Amygdala (tissue), 56 donors: Measurements from ENCODE around the gene KCNQ1OT1.

Experiments
- DNase-seq, 56 donors: peaks; one replicate each; lab custom pipeline; 2025; lab: John Stamatoyannopoulos, UW

The KCNQ1OT1 gene

DNA sequence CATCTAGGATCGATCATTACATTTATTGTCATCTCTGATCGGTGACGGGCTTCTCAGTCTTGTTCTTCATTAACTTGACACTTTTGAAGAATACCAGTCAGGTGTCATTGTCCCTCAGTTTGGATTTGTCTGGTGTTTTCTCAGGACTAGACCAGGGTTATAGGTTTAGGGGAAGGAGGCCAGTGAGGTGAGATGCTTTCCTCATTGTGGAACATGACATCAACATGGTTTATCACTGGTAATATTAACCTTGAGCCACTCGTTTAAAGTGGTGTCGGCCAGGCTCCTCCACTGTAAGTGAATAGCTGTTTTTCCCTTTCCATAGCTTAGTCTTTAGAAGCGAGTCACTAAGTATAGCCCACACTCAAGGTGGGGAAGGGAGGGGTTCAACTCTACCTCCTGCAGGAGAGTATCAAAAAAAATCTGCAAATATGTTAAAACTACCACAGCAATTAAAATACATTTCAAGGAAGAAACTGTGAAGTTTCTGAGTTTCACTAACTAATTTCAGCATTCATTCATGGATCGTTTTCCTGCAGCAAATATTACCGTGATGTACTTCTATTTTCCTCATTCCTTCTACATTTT, 42.0 kb downstream of the KCNQ1OT1 start:
- no peak for DNase-seq

DNA sequence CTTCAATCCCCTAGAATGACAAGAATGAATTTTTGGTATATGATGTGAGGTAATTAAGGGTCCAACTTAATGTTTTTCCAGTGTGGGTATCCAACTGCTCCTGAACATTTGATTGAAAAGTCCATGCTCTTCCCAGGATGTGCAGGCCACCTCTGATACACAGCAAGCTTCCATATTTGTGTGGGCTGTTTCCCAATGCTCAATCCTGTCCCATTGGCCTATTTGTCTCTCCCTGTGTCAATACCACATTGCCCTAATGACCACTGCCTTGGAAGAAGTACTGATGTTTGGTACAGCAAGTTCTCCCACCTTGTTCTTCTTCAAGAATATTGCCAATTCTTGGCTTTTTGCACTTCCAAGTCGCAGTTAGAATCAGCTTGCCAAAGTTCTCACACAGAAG, 42.9 kb downstream of the KCNQ1OT1 start:
- DNase-seq = no peak

DNA sequence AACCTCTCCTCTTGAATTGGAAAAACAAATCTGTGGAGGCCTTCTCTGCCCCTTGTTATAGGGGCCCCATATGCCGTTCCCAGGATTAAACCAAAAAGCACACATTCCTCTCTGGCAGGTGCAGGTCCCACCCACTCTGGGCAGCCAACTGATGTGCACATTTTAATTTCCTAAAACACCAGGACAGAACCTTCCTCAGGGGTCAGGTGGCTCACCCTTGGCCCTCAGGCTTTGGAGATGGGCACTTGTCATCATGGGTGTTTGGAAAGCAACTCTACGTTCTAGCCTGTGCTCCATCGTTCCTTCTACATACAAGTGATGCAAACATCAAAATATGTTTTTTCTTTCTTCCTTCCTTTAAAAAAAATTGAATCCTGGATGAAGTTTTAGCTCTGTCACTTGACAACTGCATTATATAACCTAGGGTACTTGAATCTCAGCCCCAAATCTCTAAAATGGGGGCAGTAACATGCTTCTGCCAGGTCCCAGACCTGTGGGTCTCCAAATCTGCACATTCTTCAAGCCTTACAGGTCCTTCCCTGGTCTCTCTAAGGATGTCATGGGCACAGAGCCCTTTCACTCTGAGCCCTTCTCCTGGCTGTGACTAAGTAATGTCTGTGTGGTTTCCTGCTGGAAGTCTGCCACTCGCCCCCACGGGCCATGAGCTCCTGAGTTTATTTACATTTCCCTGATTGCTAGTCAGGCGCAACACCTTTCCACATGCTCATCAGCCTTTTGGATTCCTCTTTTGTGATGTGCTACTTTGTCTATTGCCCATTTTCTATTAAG, 43.8 kb downstream of the KCNQ1OT1 start:
- no peak for DNase-seq

DNA sequence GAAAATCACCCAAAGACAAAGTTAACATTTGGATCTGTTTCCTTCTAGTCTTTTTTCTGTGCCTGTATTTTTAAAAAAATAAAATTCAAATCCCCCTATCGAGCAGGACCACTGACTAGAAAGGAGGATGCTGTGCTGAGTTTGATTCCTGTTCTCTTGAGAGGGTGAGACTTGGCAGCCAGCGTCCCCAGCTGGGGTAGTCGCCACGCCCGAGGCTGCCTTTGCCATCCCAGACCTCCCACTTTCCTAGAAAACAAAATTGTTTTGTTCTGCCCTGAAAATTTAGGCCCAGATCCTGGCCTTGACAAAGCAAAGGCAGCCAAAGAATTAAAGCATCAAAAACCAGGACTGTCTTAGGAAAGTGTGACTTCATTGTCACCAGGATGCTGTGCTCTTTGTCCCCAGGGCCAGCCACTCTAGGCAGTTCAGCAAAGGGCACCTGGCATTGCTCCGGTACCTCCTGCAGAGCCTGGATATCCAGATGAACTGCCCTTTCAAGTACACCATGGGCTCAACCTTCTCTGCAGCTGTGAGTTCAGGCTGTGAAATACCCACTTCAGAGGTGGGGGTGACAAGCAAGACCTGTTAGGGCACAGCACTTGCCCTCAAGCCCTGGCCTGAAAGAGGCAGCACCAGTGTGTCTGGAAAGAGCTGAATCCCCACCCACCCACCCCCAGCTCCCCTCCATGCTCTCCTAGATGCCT, 44.6 kb downstream of the KCNQ1OT1 start:
- DNase-seq = no peak

DNA sequence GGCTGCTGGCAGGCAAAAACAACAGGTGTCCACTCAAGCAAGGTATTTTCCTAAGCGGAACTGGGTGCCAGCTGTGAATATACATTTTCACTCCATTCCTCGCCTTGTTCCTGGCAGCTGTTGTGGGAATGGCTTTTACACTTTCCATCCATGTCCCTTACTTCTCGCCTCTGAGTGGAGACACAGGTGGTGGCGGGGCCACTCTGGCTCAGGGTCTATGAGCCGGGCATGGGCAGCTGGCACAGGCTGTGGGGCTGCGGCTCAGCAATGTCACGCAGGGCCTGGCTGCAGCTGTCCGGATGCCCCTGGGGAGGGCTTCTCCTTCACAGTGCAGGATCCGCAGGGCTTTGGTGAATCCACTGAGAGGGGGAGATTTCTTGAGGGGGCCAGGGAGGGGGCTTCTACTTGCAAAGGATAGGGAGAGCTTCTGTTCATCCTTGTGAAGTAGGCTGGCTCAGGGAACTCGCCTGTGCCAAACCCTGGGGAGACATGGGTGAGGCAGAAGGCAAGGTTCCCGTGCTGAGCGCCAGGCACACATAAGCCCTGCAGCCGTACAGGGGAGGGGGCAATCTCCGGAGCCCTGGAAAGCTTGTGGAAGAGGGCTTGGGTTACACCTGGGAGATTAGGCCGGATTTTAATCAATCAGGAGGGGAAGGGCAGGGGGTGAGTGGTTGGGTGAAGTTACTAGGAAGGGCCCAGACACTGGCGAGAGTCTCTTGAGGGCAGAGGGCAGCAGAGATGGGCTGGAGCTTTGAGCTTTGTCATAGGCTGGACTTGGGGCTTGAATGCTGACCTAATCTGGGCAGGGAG, 45.7 kb downstream of the KCNQ1OT1 start:
- DNase-seq = no peak

DNA sequence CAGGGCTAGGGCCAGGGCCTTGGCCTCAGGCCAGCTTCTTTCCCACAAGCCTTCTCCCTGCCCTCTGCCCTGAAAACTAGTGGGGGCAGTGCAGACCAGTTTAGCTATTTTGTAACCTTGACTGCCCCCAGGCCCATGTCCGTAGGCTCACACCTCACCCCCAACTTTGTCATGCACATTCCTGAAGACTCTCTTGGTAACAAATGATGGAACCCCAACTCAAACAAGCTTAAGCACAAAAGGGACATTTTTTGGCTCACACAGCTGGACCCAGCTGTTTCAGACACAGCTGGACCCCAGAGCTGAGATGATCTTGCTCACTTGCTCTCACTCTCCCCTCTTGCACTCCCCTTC, 46.6 kb downstream of the KCNQ1OT1 start:
- no peak for DNase-seq

DNA sequence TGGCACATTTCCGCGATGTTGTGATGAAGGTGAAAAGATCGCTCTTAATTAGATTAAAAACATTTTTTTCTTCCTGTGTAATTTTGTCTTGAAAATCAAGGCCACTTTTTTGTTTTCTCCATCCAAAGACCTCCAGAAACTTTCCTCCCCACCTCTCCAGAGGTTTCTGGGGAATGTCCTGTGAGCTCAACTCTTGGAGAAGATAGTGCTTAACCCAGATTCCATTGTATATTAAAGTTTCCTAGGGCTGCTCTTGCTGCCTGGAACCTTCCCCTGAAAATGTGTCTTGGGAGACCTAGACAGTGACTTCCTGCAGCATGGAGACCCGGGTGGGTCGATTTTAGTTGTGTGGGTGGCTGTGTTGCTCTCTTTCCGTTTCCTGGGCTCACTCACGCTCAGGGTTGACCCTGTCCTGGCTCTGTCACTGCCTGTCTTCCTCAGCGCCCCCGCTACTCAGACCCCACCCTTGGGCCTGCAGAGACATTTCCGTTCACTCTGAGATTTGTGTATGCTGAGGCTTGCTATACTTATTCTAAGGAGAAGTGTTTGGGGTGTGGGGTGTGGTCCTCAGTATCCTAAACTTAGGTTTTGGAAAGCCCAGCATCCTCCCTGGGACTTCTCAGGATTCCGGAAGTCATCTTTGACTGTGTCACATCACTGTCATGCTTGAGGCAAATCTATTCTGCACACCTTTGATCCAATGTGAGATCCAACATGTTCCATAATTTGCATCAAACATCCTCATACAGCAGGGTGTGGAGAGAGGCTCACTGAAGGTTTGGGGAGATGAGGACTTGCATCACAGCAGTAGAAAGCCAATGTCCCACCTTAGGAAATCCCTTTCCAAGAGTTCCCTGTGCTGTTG, 47.2 kb downstream of the KCNQ1OT1 start:
- DNase-seq = no peak

DNA sequence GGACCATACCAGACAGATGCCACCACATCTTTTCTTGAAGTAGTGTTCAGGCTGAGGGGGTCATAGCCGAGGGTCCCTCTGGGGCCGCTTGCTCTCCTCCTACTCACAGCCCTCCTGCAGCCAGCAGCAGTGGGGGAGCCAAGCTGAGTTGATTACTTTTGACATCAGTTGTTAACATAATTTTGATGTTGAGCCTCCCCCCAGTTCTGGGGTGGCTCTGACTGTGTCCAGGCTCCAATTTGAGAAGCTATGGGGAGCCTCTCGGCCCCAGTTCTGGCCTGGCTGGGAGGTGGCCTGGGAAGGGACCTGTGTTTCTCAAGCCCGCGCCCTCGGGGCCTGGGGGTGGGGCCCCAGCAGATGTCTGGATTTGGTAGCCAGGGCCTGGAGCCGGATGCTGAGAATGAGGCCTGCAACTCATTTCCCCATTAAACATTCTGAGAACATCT, 47.9 kb downstream of the KCNQ1OT1 start:
- DNase-seq = no peak

DNA sequence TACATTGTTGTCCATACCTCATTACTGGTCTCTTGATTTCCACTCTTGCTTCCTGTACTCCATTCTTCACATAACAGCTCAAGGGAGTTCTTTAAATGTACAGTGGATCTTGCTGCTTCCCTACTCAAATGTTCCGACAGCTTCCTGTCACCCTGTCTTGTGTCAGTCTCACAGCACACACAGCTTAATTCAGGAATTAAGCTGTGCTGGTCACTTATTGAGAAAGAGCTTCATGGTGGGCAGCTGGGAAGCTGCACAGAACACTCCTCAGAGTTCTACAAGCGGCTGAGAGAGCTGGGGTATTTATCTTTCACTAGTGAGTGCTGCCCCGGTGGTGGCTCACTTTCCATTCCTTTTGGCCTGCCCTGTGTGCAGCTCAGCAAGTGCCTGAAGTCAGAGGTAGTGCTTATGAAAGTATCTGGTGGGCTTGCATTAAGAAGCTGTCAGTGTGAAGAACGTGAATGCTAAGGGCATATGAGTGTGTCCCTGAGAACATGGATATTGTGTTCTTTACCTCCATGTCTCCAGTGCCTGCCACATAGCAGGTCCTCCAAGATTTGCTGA, 48.7 kb downstream of the KCNQ1OT1 start:
- no peak for DNase-seq

DNA sequence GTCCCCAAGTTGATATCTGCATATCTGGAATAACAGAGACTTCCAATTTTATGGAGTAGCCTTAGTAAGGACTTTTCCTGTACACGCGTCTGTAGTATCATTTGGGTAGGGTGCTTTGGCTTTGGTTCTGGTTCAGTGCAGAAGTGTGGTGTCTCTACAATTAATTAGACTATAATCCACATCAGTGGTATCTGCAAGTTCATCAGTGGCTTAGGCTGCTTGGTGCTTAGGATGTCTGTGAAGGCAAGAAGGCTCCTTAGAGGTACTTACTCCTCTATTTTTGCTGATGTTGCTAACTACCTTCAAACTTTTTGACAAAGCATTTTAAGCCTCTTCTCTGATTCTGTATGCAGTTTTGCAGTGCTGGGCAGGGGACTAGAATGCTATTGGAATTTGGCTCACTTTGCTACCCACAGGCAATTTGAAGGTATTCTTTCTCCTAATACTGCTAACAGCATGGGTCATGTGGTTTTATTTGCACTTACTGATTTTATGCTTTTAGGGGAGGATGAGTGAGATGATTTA, 49.4 kb downstream of the KCNQ1OT1 start:
- no peak for DNase-seq

DNA sequence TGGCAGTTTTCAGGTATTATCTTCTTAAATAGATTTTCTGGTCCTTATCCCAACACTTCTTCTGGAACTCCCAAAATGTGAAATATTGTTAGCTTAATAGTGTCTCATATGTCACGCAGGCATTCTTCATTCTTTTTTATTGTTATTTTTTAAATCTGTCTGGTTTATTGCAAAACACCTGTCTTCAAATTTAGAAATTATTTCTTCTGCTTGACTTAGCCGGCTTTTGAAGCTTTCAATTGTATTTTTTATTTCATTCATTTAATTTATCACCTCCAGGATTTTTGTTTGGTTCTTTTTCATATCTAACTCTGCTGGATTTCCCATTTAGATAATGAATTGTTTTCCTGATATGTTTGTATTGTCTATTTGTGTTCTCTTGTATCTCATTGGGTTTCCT, 49.9 kb downstream of the KCNQ1OT1 start:
- DNase-seq = no peak

DNA sequence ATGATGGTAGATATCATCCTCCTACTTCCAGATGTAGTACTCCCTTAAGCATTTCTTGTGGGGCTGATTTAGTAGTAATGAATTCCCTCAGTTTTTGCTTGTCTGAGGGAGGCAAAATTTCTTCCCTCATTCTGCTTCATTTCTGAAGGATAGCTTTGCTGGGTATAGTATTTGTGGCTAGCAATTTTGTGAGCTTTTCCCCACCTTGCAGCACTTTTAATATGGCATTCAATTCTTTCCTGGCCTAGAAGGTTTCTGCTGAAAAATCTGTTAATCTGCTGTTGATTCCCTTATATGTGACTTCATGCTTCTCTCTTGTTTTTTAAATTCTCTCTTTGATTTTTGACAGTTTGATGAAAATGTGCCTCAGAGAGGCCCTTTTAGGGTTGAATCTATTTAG, 50.4 kb downstream of the KCNQ1OT1 start:
- no peak for DNase-seq

DNA sequence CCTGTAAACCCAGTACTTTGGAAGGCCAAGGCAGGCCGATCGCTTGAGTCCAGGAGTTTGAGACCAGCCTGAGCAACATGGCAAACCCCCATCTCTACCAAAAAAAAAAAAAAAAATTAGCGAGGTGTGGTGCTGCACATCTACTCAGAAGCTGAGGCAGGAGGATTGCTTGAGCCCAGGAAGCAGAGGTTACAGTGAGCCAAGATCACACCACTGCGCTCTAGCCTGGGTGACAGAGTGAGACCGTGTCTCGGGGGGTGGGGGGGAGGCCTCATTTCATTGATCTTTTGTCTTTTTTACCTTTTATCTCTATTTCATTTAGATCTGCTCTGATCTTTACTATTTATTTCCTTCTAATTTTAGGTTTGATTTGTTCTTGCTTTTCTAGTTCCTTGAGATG, 51.8 kb downstream of the KCNQ1OT1 start:
- DNase-seq = no peak

DNA sequence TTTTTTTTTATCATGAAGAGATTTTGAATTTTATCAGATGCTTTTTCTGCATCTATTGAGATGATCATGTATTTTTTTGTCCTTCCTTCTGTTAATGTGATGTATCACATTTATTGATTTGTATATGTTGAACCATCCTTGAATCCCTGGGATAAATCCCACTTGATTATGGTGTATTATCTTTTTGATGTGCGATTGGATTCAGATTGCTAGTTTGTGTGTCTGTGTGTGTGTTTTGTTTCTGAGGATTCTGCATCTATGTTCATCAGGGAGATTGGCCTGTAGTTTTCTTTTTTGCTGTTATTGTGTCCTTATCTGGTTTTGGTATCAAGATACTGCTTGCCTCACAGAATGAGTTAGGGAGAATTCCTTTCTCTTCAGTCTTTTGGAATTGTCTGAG, 52.6 kb downstream of the KCNQ1OT1 start:
- DNase-seq = no peak

DNA sequence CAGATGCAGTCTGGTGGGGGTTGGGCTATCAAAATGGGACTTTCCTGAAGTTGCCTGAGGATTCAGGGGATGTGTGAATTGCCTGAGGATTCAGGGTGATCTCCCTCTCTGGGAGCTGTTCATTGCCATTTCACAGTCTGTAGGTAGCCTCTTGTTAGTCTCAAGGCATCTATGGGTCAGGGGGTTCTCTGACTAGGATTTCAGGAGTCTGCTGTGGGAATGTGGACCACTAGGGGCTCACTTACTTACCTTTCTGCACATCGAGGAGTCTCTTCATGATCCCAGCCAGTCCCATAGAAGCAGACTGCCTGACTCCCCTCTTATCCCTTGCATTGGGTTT, 54.0 kb downstream of the KCNQ1OT1 start:
- DNase-seq = no peak

DNA sequence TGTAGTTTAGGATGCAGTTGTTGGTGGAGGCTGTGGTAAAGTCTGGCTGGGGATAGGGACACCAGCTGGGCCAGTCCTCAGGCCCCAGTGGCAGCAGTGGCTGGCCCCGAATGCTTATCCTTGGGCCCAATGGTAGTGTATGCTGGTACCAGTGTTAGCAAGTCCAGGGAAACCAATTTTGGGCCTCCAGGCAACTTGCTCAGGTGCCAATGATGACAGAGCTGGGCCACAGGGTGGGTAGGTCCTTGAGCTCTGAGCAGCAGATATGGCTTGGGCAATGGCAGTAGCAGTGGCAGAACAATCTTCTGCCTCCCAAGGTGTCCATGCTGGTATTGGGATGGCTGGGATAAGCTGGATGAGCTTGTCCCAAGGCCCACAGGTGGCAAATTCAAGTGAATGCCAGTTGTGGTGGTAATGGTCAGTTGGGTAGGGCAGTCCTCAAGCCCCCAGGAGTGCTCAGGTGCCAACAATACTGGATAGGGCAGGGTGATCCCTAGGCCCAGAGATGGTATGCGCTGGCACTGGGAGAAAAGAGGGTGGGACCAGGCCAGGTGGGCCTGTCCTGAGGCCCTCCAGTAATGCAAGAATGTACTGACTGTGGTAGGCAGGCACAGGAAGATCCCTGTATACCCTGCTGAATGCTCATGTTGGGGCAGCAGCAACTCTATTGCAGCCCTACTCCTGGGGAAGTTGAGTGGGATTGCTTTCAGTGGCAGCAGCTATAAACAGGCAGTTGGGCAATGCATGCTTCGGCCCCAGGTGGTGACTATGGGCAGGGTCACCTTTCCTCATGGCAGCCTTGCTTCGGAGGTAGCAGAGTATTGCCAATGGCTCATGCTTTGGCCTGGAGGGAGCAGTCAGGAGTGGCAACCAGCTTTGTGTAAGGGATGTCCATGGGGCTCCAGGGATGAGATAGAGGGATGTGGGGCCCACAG, 54.7 kb downstream of the KCNQ1OT1 start:
- no peak for DNase-seq

DNA sequence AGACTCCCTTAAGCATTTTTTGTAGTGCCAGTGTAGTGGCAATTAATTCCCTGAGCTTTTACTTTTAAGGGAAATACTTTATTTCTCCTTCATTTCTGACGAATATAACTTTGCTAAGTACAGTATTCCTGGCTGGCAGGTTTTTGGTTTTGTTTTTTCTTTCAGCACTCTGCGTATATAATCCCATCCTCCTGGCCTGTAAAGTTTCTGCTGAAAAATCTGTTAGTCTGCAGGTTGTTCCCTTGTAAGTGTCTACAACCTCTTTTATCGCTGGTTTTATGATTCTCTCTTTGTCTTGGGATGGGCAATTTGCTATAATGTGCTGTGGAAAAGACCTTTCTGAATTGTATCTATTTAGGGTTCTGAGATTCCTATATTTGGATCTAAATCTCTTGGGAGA, 56.0 kb downstream of the KCNQ1OT1 start:
- no peak for DNase-seq

DNA sequence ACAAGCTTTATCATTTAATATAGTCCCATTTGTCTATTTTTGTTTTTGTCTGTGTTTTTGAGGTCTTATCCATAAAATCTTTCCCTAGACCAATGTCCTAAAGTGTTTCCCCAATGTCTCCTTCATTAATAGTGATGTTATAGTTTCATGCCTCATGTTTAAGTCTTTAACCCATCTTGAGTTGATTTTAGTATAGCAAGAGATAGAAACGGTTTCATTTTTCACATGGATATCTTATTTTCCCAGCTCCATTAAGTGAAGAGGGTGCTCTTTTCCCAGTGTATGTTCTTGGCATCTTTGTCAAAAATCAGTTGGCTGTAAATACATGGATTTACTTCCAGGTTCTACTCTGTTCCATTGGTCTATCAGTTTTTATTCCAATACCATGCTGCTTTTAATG, 58.2 kb downstream of the KCNQ1OT1 start:
- DNase-seq = no peak
